Heart left ventricle (tissue), 16 donors: ENCODE measurements around the gene LONP2. TPM values are rescaled to one million over a fixed set of nuclear protein-coding genes. Genes with fewer than 3 reads are reported as not detected.

Experiments used
- ATAC-seq, 4 donors: fragments of 200-7000 bp; cut with Tn5 transposase; one replicate each; pipeline ENCODE4 v1.9.1; 2020 to 2022; ENCODE audit warnings: moderate library complexity in 4 of 4, mild to moderate bottlenecking in 3 of 4, moderate number of reproducible peaks in 1 of 4
- DNase-seq, 5 donors: peaks; one replicate each; pipeline ENCODE4 v3.0.0-alpha.2; 2020
- H3K27ac ChIP-seq, 12 donors: fragments of 200-600 bp; sonication (generic) in 4 of 12; one replicate each; pipeline versions ENCODE4 v1.5.0 to v1.8.0; 2016 to 2022; ENCODE audit warnings: mild to moderate bottlenecking in 2 of 12
- H3K27me3 ChIP-seq, 9 donors: fragments of 200-600 bp; sonication (generic) in 2 of 9; one replicate each; pipeline versions ENCODE4 v1.5.1 to v1.8.0; 2016 to 2022; ENCODE audit warnings: mild to moderate bottlenecking in 3 of 9
- H3K36me3 ChIP-seq, 9 donors: fragments of 200-600 bp; sonication (generic) in 2 of 9; one replicate each; pipeline versions ENCODE4 v1.5.0 to v1.8.0; 2018 to 2022; ENCODE audit warnings: mild to moderate bottlenecking in 2 of 9
- H3K4me1 ChIP-seq, 12 donors: fragments of 200-600 bp; sonication (generic) in 4 of 12; one replicate each; pipeline versions ENCODE4 v1.5.0 to v1.8.0; 2016 to 2022; ENCODE audit warnings: mild to moderate bottlenecking in 3 of 12
- H3K4me3 ChIP-seq, 12 donors: fragments of 200-600 bp; sonication (generic) in 4 of 12; one replicate each; pipeline versions ENCODE4 v1.5.0 to v1.8.0; 2017 to 2022; ENCODE audit warnings: mild to moderate bottlenecking in 9 of 12, moderate library complexity in 4 of 12
- H3K9me3 ChIP-seq, 12 donors: fragments of 200-600 bp; sonication (generic) in 4 of 12; one replicate each; pipeline versions ENCODE4 v1.5.0 to v1.8.0; 2016 to 2022; ENCODE audit warnings: mild to moderate bottlenecking in 1 of 12
- POLR2A ChIP-seq, 2 donors: fragments of 450-650 bp; IDR thresholded peaks; one replicate each; pipeline ENCODE4 v1.6.1; 2017; ENCODE audit warnings: antibody characterized with exemption in 2 of 2, mild to moderate bottlenecking in 2 of 2, moderate library complexity in 2 of 2
- WGBS, 4 donors: extraction: QIAGEN DNeasy Blood & Tissue Kit in 2 of 4; methylation state at CpG; one replicate each; pipeline versions ENCODE4 v1.1.5 to v1.1.7; 2013 to 2018; 5-methylcytosine and 5-hydroxymethylcytosine counted together
- intact Hi-C, 10 donors: fragments of 100-400 bp; cut with DNase I; formaldehyde crosslinking; loops; one replicate each; pipeline versions ENCODE4 v1.11.1 to v1.14.2; 2022
- polyA plus RNA-seq, 2 donors: library from polyadenylated mRNA; stranded (reverse); fragments of 200-250 nt; gene quantifications; one replicate each; pipeline ENCODE4 v1.2.3, GENCODE V29; 2013
- total RNA-seq, 9 donors: library from RNA; depleted of rRNA in 2 of 9; stranded (reverse); fragments of >200 nt in 2 of 9; fragmentation: NEBNext Ultra II Directional in 3 of 9; extraction: Animal tissue kit (Norgen Biotek cat#: 25700) in 3 of 9; gene quantifications; one replicate each; pipeline versions ENCODE4 v1.1.0 to v1.2.4, GENCODE V29; 2016 to 2023
- TF ChIP-seq, protein P1 (sequence below), 12 donors: fragments of 200-600 bp; sonication (generic) in 4 of 12; IDR thresholded peaks; one replicate each; pipeline versions ENCODE4 v1.5.0 to v1.8.0; 2018 to 2022; ENCODE audit warnings: antibody characterized with exemption in 12 of 12, mild to moderate bottlenecking in 5 of 12
- donor health status: ischemic (EF 13 %, LVEDD 7.1; RV severe dilation, severe dysfunction).
- donor health status: healthy with polysubstance abuse.
- donor health status: DM: no; HTN: yes; CAD: no.
- donor health status: DM: no; HTN: no; CAD: no.
- donor health status: ischemic (EF 25% LVEDD 6.9; RV normal size, moderate dysfunction).
- donor health status: ischemic (EF 25% LVEDD 5.7; RV mildly dilated, moderate dysfunction).
- donor health status: healthy.
- donor health status: DM: yes; HTN: yes; CAD: no.
- donor health status: ischemic (EF 35%, LVEDD 5.7; RV mildly dilated, moderate dysfunction).
- donor health status: nonischemic (EF 11% LVEDD 7.7; RV severe dilation, severe dysfunction).
- donor health status: DM: yes; HTN: yes; CAD: no.
- donor health status: PGD.
- donor health status: ischemic (EF 29% LVEDD 5.4; RV normal size, mild dysfunction).
- donor health status: nonischemic (EF 23%, LVEDD 6.1; RV moderate dilation, normal function).

LONP2 gene
- total and polyA plus RNA-seq, 11 donors: 24.8 to 87.4 (median 69.2) TPM

DNA sequence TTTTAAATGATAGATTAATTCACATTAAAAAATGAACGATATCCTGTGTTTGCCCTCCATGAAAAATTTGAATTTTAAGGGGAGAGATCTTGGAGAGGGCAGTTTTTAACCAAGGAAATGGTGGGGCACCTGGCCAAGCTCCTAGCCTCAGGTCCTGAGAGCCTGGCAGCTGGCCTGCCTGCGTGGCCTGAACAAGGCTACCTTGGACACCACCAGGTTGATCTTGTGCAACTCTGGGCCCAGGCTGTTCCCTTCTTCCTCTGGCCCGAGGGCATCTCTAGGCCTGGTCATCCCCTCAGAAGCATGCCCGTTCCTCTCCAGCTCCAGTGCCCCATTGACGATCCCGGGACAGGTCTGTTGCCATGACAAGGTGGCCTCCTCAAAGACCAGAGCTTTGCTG lies 33.4 kb upstream of the LONP2 start:
- no peak for ATAC-seq
- no peak for DNase-seq
- WGBS, 4 donors: 89 to 94% (median 90%) methylated on average over 6 of the region's 6 CpGs
- Histone ChIP-seq H3K27ac (no peak overlapping the region), H3K27me3 (peaks cover 0 to 13% (median 0%) of the 10 kb centered on the region in 9 donors), H3K4me3 (no peak overlapping the region), H3K9me3 (no peaks in the 10 kb centered on the region), H3K36me3 (no peaks in the 10 kb centered on the region), H3K4me1 (no peaks in the 10 kb centered on the region)
- TF ChIP-seq, protein P1, sequence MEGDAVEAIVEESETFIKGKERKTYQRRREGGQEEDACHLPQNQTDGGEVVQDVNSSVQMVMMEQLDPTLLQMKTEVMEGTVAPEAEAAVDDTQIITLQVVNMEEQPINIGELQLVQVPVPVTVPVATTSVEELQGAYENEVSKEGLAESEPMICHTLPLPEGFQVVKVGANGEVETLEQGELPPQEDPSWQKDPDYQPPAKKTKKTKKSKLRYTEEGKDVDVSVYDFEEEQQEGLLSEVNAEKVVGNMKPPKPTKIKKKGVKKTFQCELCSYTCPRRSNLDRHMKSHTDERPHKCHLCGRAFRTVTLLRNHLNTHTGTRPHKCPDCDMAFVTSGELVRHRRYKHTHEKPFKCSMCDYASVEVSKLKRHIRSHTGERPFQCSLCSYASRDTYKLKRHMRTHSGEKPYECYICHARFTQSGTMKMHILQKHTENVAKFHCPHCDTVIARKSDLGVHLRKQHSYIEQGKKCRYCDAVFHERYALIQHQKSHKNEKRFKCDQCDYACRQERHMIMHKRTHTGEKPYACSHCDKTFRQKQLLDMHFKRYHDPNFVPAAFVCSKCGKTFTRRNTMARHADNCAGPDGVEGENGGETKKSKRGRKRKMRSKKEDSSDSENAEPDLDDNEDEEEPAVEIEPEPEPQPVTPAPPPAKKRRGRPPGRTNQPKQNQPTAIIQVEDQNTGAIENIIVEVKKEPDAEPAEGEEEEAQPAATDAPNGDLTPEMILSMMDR (IDR thresholded peaks at IDR 0.05): no peak
- no peak for TF ChIP-seq POLR2A (IDR thresholded peaks at IDR 0.05)
- intact Hi-C loops: no loop called here

DNA sequence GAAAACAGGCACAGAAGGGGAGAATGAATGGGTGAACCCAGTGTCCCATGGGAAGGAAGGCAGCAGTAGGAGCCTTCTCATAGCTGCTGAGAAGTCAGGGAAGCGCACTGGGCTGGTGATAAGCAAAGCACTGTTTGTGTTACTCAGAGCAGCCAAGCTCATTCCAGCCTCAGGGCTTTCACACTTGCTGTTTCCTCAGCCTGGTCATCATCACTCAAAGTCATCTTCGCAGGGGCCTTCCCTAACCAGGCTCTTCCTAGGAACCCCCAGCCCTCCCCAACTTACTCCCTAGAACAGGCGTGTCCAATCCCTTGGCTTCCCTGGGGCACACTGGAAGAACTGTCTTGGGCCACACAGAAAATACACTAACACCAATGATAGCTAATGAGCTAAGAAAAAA lies 32.1 kb upstream of the LONP2 start:
- WGBS, 4 donors: 70 to 77% (median 75%) methylated on average over 3 of the region's 3 CpGs
- Histone ChIP-seq H3K36me3 (no peaks in the 10 kb centered on the region), H3K27me3 (peaks cover 0 to 13% (median 0%) of the 10 kb centered on the region in 9 donors), H3K4me3 (no peak overlapping the region), H3K9me3 (no peaks in the 10 kb centered on the region), H3K4me1 (no peaks in the 10 kb centered on the region), H3K27ac (no peak overlapping the region)
- TF ChIP-seq POLR2A (IDR thresholded peaks at IDR 0.05): no peak
- TF ChIP-seq, protein P1 (IDR thresholded peaks at IDR 0.05): no peak
- intact Hi-C loops: no loop called here
- DNase-seq (no peak), ATAC-seq (no peak)

DNA sequence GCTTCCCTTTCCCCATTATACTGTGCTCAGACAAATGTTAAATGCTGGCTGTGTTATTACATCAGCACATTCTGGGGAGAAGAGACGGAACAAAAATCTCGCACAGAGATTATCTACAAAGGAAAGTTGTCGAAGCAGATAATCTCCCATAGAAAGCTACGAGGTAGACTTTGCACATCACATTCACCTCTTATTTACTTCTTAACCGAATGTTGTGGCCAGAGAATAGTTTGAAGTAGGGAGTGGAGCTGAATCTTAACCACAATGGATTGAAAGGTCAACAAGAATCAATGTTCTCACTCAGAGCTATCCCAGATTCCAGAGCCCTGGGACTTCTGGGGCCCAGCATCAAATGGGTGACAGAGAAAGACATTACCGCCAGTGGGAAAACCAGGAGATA lies 28.4 kb upstream of the LONP2 start:
- H3K27ac ChIP-seq: no peak overlapping the region
- no peaks in the 10 kb centered on the region for H3K27me3 ChIP-seq
- no peak overlapping the region for H3K4me3 ChIP-seq
- DNase-seq (no peak), ATAC-seq (no peak)
- no peaks in the 10 kb centered on the region for H3K36me3 ChIP-seq
- TF ChIP-seq POLR2A (IDR thresholded peaks at IDR 0.05): no peak
- TF ChIP-seq, protein P1 (IDR thresholded peaks at IDR 0.05): no peak
- H3K4me1 ChIP-seq: no peaks in the 10 kb centered on the region
- WGBS, 4 donors: 72 to 83% (median 73%) methylated on average over 6 of the region's 6 CpGs
- intact Hi-C loops: no loop called here
- H3K9me3 ChIP-seq: no peaks in the 10 kb centered on the region

DNA sequence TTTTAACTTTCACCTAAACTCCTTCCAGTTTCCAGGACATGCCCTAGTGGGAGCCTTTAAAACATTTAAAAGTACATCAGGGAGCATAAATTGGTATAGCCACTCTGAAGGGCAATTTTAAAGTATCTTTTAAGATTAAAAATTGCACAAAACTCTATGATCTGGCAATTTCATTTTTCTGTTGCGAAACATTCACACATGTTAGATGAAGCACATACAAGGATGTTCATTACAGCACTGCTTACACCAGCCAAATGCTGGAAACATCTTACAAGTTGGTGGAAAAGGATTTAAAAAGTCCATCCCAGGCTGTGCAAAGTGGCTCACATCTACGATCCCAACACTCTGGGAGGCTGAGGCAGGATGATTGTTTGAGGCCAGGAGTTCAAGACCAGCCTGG lies 26.4 kb upstream of the LONP2 start:
- H3K27ac ChIP-seq: no peak overlapping the region
- DNase-seq: no peak
- no peaks in the 10 kb centered on the region for H3K9me3 ChIP-seq
- no peaks in the 10 kb centered on the region for H3K27me3 ChIP-seq
- WGBS, 4 donors: 81 to 86% (median 83%) methylated on average over 2 of the region's 2 CpGs
- no peaks in the 10 kb centered on the region for H3K36me3 ChIP-seq
- TF ChIP-seq, protein P1 (IDR thresholded peaks at IDR 0.05): no peak
- no peak for TF ChIP-seq POLR2A (IDR thresholded peaks at IDR 0.05)
- H3K4me3 ChIP-seq: no peak overlapping the region
- intact Hi-C loops: no loop called here
- no peak for ATAC-seq
- H3K4me1 ChIP-seq: no peaks in the 10 kb centered on the region
